Mesenchymal stem cell (in vitro differentiated cells and primary cell): Measurements from ENCODE around the gene SLC5A10.

Experiments
- DNase-seq: peaks from one replicate; pipeline ENCODE4 v3.0.0-alpha.2; 2013
- H2AFZ ChIP-seq: one replicate; pipeline ENCODE4 v1.6.1; 2013; ENCODE audit warnings: low read depth, mild to moderate bottlenecking, control low read depth, inconsistent platforms, low read length, moderate library complexity
- H2AK5ac ChIP-seq: 2 replicates; pipeline ENCODE4 v1.6.1; 2013; ENCODE audit warnings: low read length, moderate library complexity, mild to moderate bottlenecking, inconsistent platforms; ENCODE audit not compliant: severe bottlenecking
- H2BK120ac ChIP-seq: one replicate; pipeline ENCODE4 v1.6.1; 2013; ENCODE audit warnings: low read depth, mild to moderate bottlenecking, inconsistent platforms, low read length, moderate library complexity
- H2BK12ac ChIP-seq, 2 experiments: one replicate each; pipeline ENCODE4 v1.6.1; 2013; ENCODE audit warnings: inconsistent platforms in 2 of 2, low read length in 2 of 2, mild to moderate bottlenecking in 2 of 2, moderate library complexity in 2 of 2, control low read depth in 1 of 2
- H2BK15ac ChIP-seq: one replicate; pipeline ENCODE4 v1.6.1; 2013; ENCODE audit warnings: mild to moderate bottlenecking, low read depth, inconsistent platforms; ENCODE audit not compliant: poor library complexity, severe bottlenecking
- H2BK5ac ChIP-seq: 2 replicates; pipeline ENCODE4 v1.6.1; 2013; ENCODE audit warnings: low read depth, mild to moderate bottlenecking, low read length, control low read depth, inconsistent platforms; ENCODE audit not compliant: poor library complexity, severe bottlenecking
- H3K14ac ChIP-seq, 2 experiments: one replicate each; pipeline ENCODE4 v1.6.1; 2013; ENCODE audit warnings: inconsistent platforms in 2 of 2, low read length in 2 of 2, control low read depth in 1 of 2, mild to moderate bottlenecking in 1 of 2, moderate library complexity in 1 of 2
- H3K18ac ChIP-seq, 2 experiments: one replicate each; pipeline ENCODE4 v1.6.1; 2013; ENCODE audit warnings: inconsistent platforms in 2 of 2, low read length in 2 of 2, control low read depth in 1 of 2, low read depth in 1 of 2, mild to moderate bottlenecking in 1 of 2
- H3K23ac ChIP-seq, 2 experiments: one replicate each; pipeline ENCODE4 v1.6.1; 2013; ENCODE audit warnings: inconsistent platforms in 2 of 2, low read length in 2 of 2, mild to moderate bottlenecking in 2 of 2, moderate library complexity in 2 of 2, control low read depth in 1 of 2
- H3K27ac ChIP-seq: 2 replicates; pipeline ENCODE4 v1.5.1; 2013; ENCODE audit warnings: mild to moderate bottlenecking, moderate library complexity, low read length, control low read depth, inconsistent platforms; ENCODE audit not compliant: poor library complexity, severe bottlenecking
- H3K27me3 ChIP-seq, 2 experiments: 2 replicates each; pipeline versions ENCODE4 v1.6.1 to v1.7.0; 2013; ENCODE audit warnings: low read length in 2 of 2, mild to moderate bottlenecking in 2 of 2, moderate library complexity in 2 of 2, control low read depth in 1 of 2, inconsistent platforms in 1 of 2; ENCODE audit not compliant: control insufficient read depth in 1 of 2, insufficient read depth in 1 of 2
- H3K36me3 ChIP-seq, 2 experiments: 2 replicates each; pipeline versions ENCODE4 v1.6.1 to v1.7.0; 2013; ENCODE audit warnings: low read length in 2 of 2, control low read depth in 1 of 2, inconsistent platforms in 1 of 2, low read depth in 1 of 2, mild to moderate bottlenecking in 1 of 2; ENCODE audit not compliant: insufficient read depth in 2 of 2, control insufficient read depth in 1 of 2
- H3K4ac ChIP-seq, 2 experiments: one replicate each; pipeline ENCODE4 v1.6.1; 2013; ENCODE audit warnings: inconsistent platforms in 2 of 2, low read length in 2 of 2, mild to moderate bottlenecking in 2 of 2, moderate library complexity in 2 of 2, control low read depth in 1 of 2, low read depth in 1 of 2
- H3K4me1 ChIP-seq: 2 replicates; pipeline ENCODE4 v1.6.1; 2013; ENCODE audit warnings: low read depth, low read length, control low read depth; ENCODE audit not compliant: control insufficient read depth, insufficient read depth
- H3K4me2 ChIP-seq: 2 replicates; pipeline ENCODE4 v1.6.1; 2013; ENCODE audit warnings: low read length, mild to moderate bottlenecking, inconsistent platforms; ENCODE audit not compliant: poor library complexity, severe bottlenecking
- H3K4me3 ChIP-seq, 2 experiments: 2 replicates each; pipeline versions ENCODE4 v1.5.1 to v1.7.0; 2013; ENCODE audit warnings: low read length in 2 of 2, mild to moderate bottlenecking in 2 of 2, control low read depth in 1 of 2, low read depth in 1 of 2; ENCODE audit not compliant: insufficient read depth in 1 of 2
- H3K79me1 ChIP-seq: replicated peaks from 2 replicates; pipeline ENCODE4 v1.6.1; 2013; ENCODE audit warnings: mild to moderate bottlenecking, control low read depth, low read length, inconsistent platforms; ENCODE audit not compliant: poor library complexity, severe bottlenecking
- H3K9ac ChIP-seq: 2 replicates; pipeline ENCODE4 v1.7.0; 2013; ENCODE audit warnings: mild to moderate bottlenecking, low read length, moderate library complexity
- H3K9me3 ChIP-seq: 2 replicates; pipeline ENCODE4 v1.7.0; 2013; ENCODE audit warnings: mild to moderate bottlenecking, low read length; ENCODE audit not compliant: control insufficient read depth
- H4K8ac ChIP-seq: one replicate; pipeline ENCODE4 v1.6.1; 2013; ENCODE audit warnings: inconsistent platforms, mild to moderate bottlenecking, low read length, moderate library complexity
- H4K91ac ChIP-seq: one replicate; pipeline ENCODE4 v1.6.1; 2013; ENCODE audit warnings: mild to moderate bottlenecking, low read length, inconsistent platforms
- WGBS: methylation state at CpG from one replicate; pipeline ENCODE4 v1.1.7; 2013; ENCODE audit warnings: mixed read lengths; 5-methylcytosine and 5-hydroxymethylcytosine counted together

Gene SLC5A10

GRCh38 chr17:19002805-19003542 is 51.0 kb downstream of the SLC5A10 start:
- Histone ChIP-seq H2AK5ac (no peak overlapping the region), H3K14ac (no peak overlapping the region), H3K79me1 (peaks cover 33% of the 10 kb centered on the region), H3K9me3 (no peaks in the 10 kb centered on the region), H4K8ac (no peak overlapping the region), H3K4me1 (peaks cover 51% of the 10 kb centered on the region), H3K23ac (no peak overlapping the region), H2BK12ac (peak overlapping the region in 1 of 2 experiments; percentile 24), H2BK120ac (no peak overlapping the region), H3K27me3 (no peaks in the 10 kb centered on the region), H4K91ac (peak overlapping the region; percentile 23), H3K4me3 (peak overlapping the region; percentile 59 to 74), H3K18ac (no peak overlapping the region), H3K36me3 (peaks cover 3 to 26% of the 10 kb centered on the region in 2 experiments), H2BK15ac (peak overlapping the region; percentile 6), H3K4me2 (peak overlapping the region; percentile 59), H2BK5ac (no peak overlapping the region), H3K9ac (peak overlapping the region; percentile 72), H3K27ac (no peak overlapping the region), H2AFZ (no peak overlapping the region), H3K4ac (no peak overlapping the region)
- peak; percentile 29 for DNase-seq
- WGBS = 76% methylated on average over 11 of the region's 11 CpGs

- DNase-seq = peak; percentile 41
These were observed 51.8 kb downstream of the SLC5A10 start for GRCh38 chr17:19003543-19004420.

GRCh38 chr17:19004421-19005136 is 52.6 kb downstream of the SLC5A10 start, which contains the start of gene FAM83G:
TSS of gene FAM83G (minus strand) at chr17:19004764. CDS start at chr17:19004041, 723 bp downstream.
- Histone ChIP-seq H2BK12ac (peak within 1 kb of the TSS; percentile 22 to 60), H3K27ac (peak within 1 kb of the TSS; percentile 32), H2AK5ac (peak within 1 kb of the TSS; percentile 71), H3K14ac (peak within 1 kb of the TSS in 1 of 2 experiments; percentile 69), H3K4me2 (peak within 1 kb of the TSS; percentile 86), H4K8ac (peak within 1 kb of the TSS; percentile 87), H3K4me3 (peak within 1 kb of the TSS; percentile 64 to 77), H3K18ac (peak within 1 kb of the TSS; percentile 23 to 86), H3K9me3 (no peaks in the 10 kb centered on the region), H3K27me3 (no peaks in the 10 kb centered on the region), H3K79me1 (peaks cover 20% of the 10 kb centered on the region), H2AFZ (peak within 1 kb of the TSS; percentile 70), H3K4me1 (peaks cover 47% of the 10 kb centered on the region), H3K4ac (peak within 1 kb of the TSS; percentile 36 to 79), H3K9ac (peak within 1 kb of the TSS; percentile 86), H3K36me3 (peaks cover 3 to 17% of the 10 kb centered on the region in 2 experiments), H3K23ac (peak within 1 kb of the TSS in 1 of 2 experiments; percentile 16), H2BK5ac (no peak within 1 kb of the TSS), H2BK15ac (peak within 1 kb of the TSS; percentile 77), H2BK120ac (peak within 1 kb of the TSS; percentile 39), H4K91ac (peak within 1 kb of the TSS; percentile 73)
- WGBS = 11% methylated on average over 56 of the region's 67 CpGs
- peak; percentile 69 for DNase-seq

More at GRCh38 chr17:19003543-19004420, 51.8 kb downstream of the SLC5A10 start:
- no peak overlapping the region for H2AK5ac ChIP-seq
- H3K18ac ChIP-seq = peak overlapping the region; percentile 23 to 82
- H2BK15ac ChIP-seq = peak overlapping the region; percentile 60
- peak overlapping the region in 1 of 2 experiments; percentile 79 for H3K4ac ChIP-seq
- H3K14ac ChIP-seq = peak overlapping the region in 1 of 2 experiments; percentile 69
- H3K9me3 ChIP-seq = no peaks in the 10 kb centered on the region
- peaks cover 51% of the 10 kb centered on the region for H3K4me1 ChIP-seq
- H4K91ac ChIP-seq = peak overlapping the region; percentile 73
- H3K23ac ChIP-seq = peak overlapping the region in 1 of 2 experiments; percentile 16
- no peaks in the 10 kb centered on the region for H3K27me3 ChIP-seq
- peak overlapping the region; percentile 39 for H2BK120ac ChIP-seq
- H4K8ac ChIP-seq = peak overlapping the region; percentile 87
- H3K4me2 ChIP-seq = peak overlapping the region; percentile 86
- peak overlapping the region in 1 of 2 experiments; percentile 45 for H2BK12ac ChIP-seq
- WGBS = 23% methylated on average over 57 of the region's 73 CpGs
- peak overlapping the region; percentile 32 for H3K27ac ChIP-seq
- H3K36me3 ChIP-seq = peaks cover 3 to 18% of the 10 kb centered on the region in 2 experiments
- H2BK5ac ChIP-seq = no peak overlapping the region
- peak overlapping the region; percentile 64 to 77 for H3K4me3 ChIP-seq
- H3K9ac ChIP-seq = peak overlapping the region; percentile 86
- peaks cover 25% of the 10 kb centered on the region for H3K79me1 ChIP-seq
- peak overlapping the region; percentile 70 for H2AFZ ChIP-seq
